Mesendoderm (in vitro differentiated cells): ENCODE results near the gene TAF10.

Experiments used
- DNase-seq: peaks from one replicate; pipeline ENCODE4 v3.0.0; 2013
- H2AK5ac ChIP-seq: 2 replicates; pipeline ENCODE4 v1.6.1; 2013; ENCODE audit warnings: low read length, inconsistent platforms
- H2BK120ac ChIP-seq: 2 replicates; pipeline ENCODE4 v1.6.1; 2013; ENCODE audit warnings: low read depth, mild to moderate bottlenecking, low read length, moderate library complexity, mixed read lengths
- H2BK15ac ChIP-seq: replicated peaks from 2 replicates; pipeline ENCODE4 v1.6.1; 2013; ENCODE audit warnings: low read depth, mild to moderate bottlenecking, moderate library complexity
- H2BK5ac ChIP-seq: 2 replicates; pipeline ENCODE4 v1.6.1; 2013; ENCODE audit warnings: low read length, inconsistent platforms
- H3K18ac ChIP-seq: 2 replicates; pipeline ENCODE4 v1.6.1; 2013; ENCODE audit warnings: mild to moderate bottlenecking, low read length, mixed read lengths
- H3K23ac ChIP-seq: one replicate; pipeline ENCODE4 v1.6.1; 2013; ENCODE audit warnings: low read length
- H3K27ac ChIP-seq: 2 replicates; pipeline ENCODE4 v1.5.1; 2013; ENCODE audit warnings: low read depth, mild to moderate bottlenecking, inconsistent platforms, low read length, moderate library complexity
- H3K27me3 ChIP-seq: 2 replicates; pipeline ENCODE4 v1.6.1; 2013; ENCODE audit warnings: low read length, control low read depth, mild to moderate bottlenecking, inconsistent platforms; ENCODE audit not compliant: insufficient read depth, poor library complexity
- H3K36me3 ChIP-seq: 2 replicates; pipeline ENCODE4 v1.6.1; 2013; ENCODE audit warnings: low read length, inconsistent platforms; ENCODE audit not compliant: control insufficient read depth, insufficient read depth
- H3K4ac ChIP-seq: one replicate; pipeline ENCODE4 v1.6.1; 2013; ENCODE audit warnings: low read depth, mild to moderate bottlenecking, low read length, moderate library complexity
- H3K4me1 ChIP-seq: 2 replicates; pipeline ENCODE4 v1.6.1; 2013; ENCODE audit warnings: low read depth, low read length, inconsistent platforms; ENCODE audit not compliant: control insufficient read depth
- H3K4me2 ChIP-seq: 2 replicates; pipeline ENCODE4 v1.6.1; 2013; ENCODE audit warnings: low read length
- H3K4me3 ChIP-seq: 2 replicates; pipeline ENCODE4 v1.5.1; 2013; ENCODE audit warnings: mild to moderate bottlenecking, low read length
- H3K56ac ChIP-seq: one replicate; pipeline ENCODE4 v1.6.1; 2013; ENCODE audit warnings: low read length
- H3K79me1 ChIP-seq: 2 replicates; pipeline ENCODE4 v1.6.1; 2013; ENCODE audit warnings: low read length, inconsistent platforms
- H3K79me2 ChIP-seq: 2 replicates; pipeline ENCODE4 v1.6.1; 2013; ENCODE audit warnings: mild to moderate bottlenecking, low read length; ENCODE audit not compliant: control insufficient read depth, insufficient read depth
- H3K9ac ChIP-seq: 2 replicates; pipeline ENCODE4 v1.6.1; 2013; ENCODE audit warnings: low read length, inconsistent platforms
- H4K5ac ChIP-seq: one replicate; pipeline ENCODE4 v1.6.1; 2013; ENCODE audit warnings: low read length
- H4K8ac ChIP-seq: one replicate; pipeline ENCODE4 v1.6.1; 2013; ENCODE audit warnings: low read depth, mild to moderate bottlenecking, control low read depth, low read length, moderate library complexity
- WGBS: extraction: QIAGEN DNeasy Blood & Tissue Kit; methylation state at CpG from one replicate; pipeline ENCODE4 v1.1.7; 2013; ENCODE audit warnings: low lambda C conversion rate, missing lambda C conversion rate; ENCODE audit not compliant: insufficient coverage; ENCODE audit errors: extremely low coverage; 5-methylcytosine and 5-hydroxymethylcytosine counted together

Gene TAF10

GRCh38 chr11:6646576-6646917 lies 34.5 kb upstream of the TAF10 start:
- no peaks in the 10 kb centered on the region for H3K27me3 ChIP-seq
- H4K8ac ChIP-seq, result no peak overlapping the region
- H3K23ac ChIP-seq, result no peak overlapping the region
- no peaks in the 10 kb centered on the region for H3K79me2 ChIP-seq
- H2BK120ac ChIP-seq, result no peak overlapping the region
- no peaks in the 10 kb centered on the region for H3K36me3 ChIP-seq
- H3K4me3 ChIP-seq, result no peak overlapping the region
- no peak overlapping the region for H3K18ac ChIP-seq
- H2AK5ac ChIP-seq, result no peak overlapping the region
- WGBS, result no CpG with 5 or more reads among the region's 3 CpGs
- peaks cover 3% of the 10 kb centered on the region for H3K4me1 ChIP-seq
- no peak overlapping the region for H4K5ac ChIP-seq
- H2BK5ac ChIP-seq, result no peak overlapping the region
- no peak overlapping the region for H3K4me2 ChIP-seq
- no peak for DNase-seq
- no peaks in the 10 kb centered on the region for H3K79me1 ChIP-seq
- H2BK15ac ChIP-seq, result no peak overlapping the region
- no peak overlapping the region for H3K9ac ChIP-seq
- H3K56ac ChIP-seq, result no peak overlapping the region
- no peak overlapping the region for H3K4ac ChIP-seq
- H3K27ac ChIP-seq, result no peak overlapping the region

GRCh38 chr11:6646071-6646470 lies 34.1 kb upstream of the TAF10 start:
- Histone ChIP-seq H3K23ac (no peak overlapping the region), H3K27me3 (no peaks in the 10 kb centered on the region), H3K4ac (no peak overlapping the region), H2BK5ac (no peak overlapping the region), H3K4me1 (peaks cover 3% of the 10 kb centered on the region), H4K5ac (no peak overlapping the region), H2AK5ac (no peak overlapping the region), H3K79me1 (no peaks in the 10 kb centered on the region), H3K36me3 (no peaks in the 10 kb centered on the region), H3K4me3 (no peak overlapping the region), H3K9ac (no peak overlapping the region), H3K27ac (no peak overlapping the region), H2BK120ac (no peak overlapping the region), H3K4me2 (no peak overlapping the region), H3K18ac (no peak overlapping the region), H4K8ac (no peak overlapping the region), H3K79me2 (no peaks in the 10 kb centered on the region), H2BK15ac (no peak overlapping the region), H3K56ac (no peak overlapping the region)
- no peak for DNase-seq
- WGBS, result no CpG with 5 or more reads among the region's 12 CpGs

- no peak overlapping the region for H2BK15ac ChIP-seq
- H3K4me3 ChIP-seq, result no peak overlapping the region
- H3K4ac ChIP-seq, result no peak overlapping the region
- no peak overlapping the region for H3K27ac ChIP-seq
- H3K56ac ChIP-seq, result no peak overlapping the region
- H4K8ac ChIP-seq, result no peak overlapping the region
- H2BK5ac ChIP-seq, result no peak overlapping the region
- no peaks in the 10 kb centered on the region for H3K36me3 ChIP-seq
- H3K9ac ChIP-seq, result no peak overlapping the region
- no peak overlapping the region for H3K4me2 ChIP-seq
- H2AK5ac ChIP-seq, result no peak overlapping the region
- H3K4me1 ChIP-seq, result peaks cover 3% of the 10 kb centered on the region
- no peaks in the 10 kb centered on the region for H3K27me3 ChIP-seq
- no peaks in the 10 kb centered on the region for H3K79me1 ChIP-seq
- no CpG with 5 or more reads among the region's 7 CpGs for WGBS
- H3K79me2 ChIP-seq, result no peaks in the 10 kb centered on the region
- DNase-seq, result no peak
- H4K5ac ChIP-seq, result no peak overlapping the region
- no peak overlapping the region for H2BK120ac ChIP-seq
- no peak overlapping the region for H3K23ac ChIP-seq
- H3K18ac ChIP-seq, result no peak overlapping the region
Measured at GRCh38 chr11:6642957-6643356, 30.9 kb upstream of the TAF10 start.

GRCh38 chr11:6640985-6641701 lies 29.1 kb upstream of the TAF10 start:
- no peak overlapping the region for H3K23ac ChIP-seq
- no peaks in the 10 kb centered on the region for H3K27me3 ChIP-seq
- H4K8ac ChIP-seq, result no peak overlapping the region
- H3K79me2 ChIP-seq, result no peaks in the 10 kb centered on the region
- no peaks in the 10 kb centered on the region for H3K36me3 ChIP-seq
- no peak overlapping the region for H2BK5ac ChIP-seq
- no peaks in the 10 kb centered on the region for H3K79me1 ChIP-seq
- no peak overlapping the region for H4K5ac ChIP-seq
- H2BK120ac ChIP-seq, result no peak overlapping the region
- no peak overlapping the region for H2BK15ac ChIP-seq
- no peak overlapping the region for H3K27ac ChIP-seq
- no peak overlapping the region for H2AK5ac ChIP-seq
- H3K4me1 ChIP-seq, result no peaks in the 10 kb centered on the region
- H3K4ac ChIP-seq, result no peak overlapping the region
- H3K18ac ChIP-seq, result no peak overlapping the region
- no CpG with 5 or more reads among the region's 26 CpGs for WGBS
- DNase-seq, result no peak
- H3K4me2 ChIP-seq, result no peak overlapping the region
- H3K9ac ChIP-seq, result no peak overlapping the region
- H3K56ac ChIP-seq, result no peak overlapping the region
- H3K4me3 ChIP-seq, result no peak overlapping the region

- Histone ChIP-seq H3K18ac (no peak overlapping the region), H3K36me3 (no peaks in the 10 kb centered on the region), H3K4me1 (no peaks in the 10 kb centered on the region), H2BK120ac (no peak overlapping the region), H3K23ac (no peak overlapping the region), H2AK5ac (no peak overlapping the region), H3K56ac (no peak overlapping the region), H2BK5ac (no peak overlapping the region), H3K27ac (no peak overlapping the region), H4K8ac (no peak overlapping the region), H3K27me3 (no peaks in the 10 kb centered on the region), H3K79me1 (no peaks in the 10 kb centered on the region), H4K5ac (no peak overlapping the region), H3K79me2 (no peaks in the 10 kb centered on the region), H3K4me2 (no peak overlapping the region), H3K4ac (no peak overlapping the region), H2BK15ac (no peak overlapping the region), H3K9ac (no peak overlapping the region), H3K4me3 (no peak overlapping the region)
- WGBS, result no CpG with 5 or more reads among the region's 36 CpGs
- DNase-seq, result no peak
Measured at GRCh38 chr11:6640036-6640984, 28.3 kb upstream of the TAF10 start.
